NB4 (cell line): ENCODE results near the gene EPAS1.

ENCODE experiments used
- CTCF ChIP-seq: IDR thresholded peaks from one replicate; pipeline ENCODE4 v1.5.1; 2012; ENCODE audit warnings: low read depth, low read length
- MAX ChIP-seq: IDR thresholded peaks from 2 replicates; pipeline ENCODE4 v1.6.1; 2011; ENCODE audit warnings: low read depth, low read length
- POLR2A ChIP-seq: IDR thresholded peaks from 2 replicates; pipeline ENCODE4 v1.6.1; 2011; ENCODE audit warnings: mild to moderate bottlenecking; ENCODE audit not compliant: insufficient read length; ENCODE audit errors: extremely low read depth

DNA sequence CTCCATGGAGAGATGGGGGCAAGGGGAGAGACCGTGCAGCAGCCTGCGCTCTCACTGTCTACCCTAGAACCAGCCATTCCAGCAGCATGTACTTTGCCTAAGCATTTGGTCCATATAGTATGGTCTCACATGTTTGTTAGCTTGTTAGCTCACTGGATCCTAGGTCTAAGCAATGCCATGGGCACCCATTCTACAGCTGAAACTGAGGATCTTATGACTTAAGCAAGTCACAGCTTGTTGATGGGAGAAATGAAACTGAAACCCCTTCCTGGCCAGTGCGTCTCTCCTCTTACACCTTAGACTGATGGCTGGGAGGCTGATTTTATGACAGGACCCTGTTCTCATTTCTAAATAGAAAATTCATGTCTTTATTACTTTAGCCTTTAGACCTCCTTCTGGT is 90.1 kb downstream of the EPAS1 start:
- TF ChIP-seq POLR2A (no peak), CTCF (no peak), MAX (no peak)
